Activated naive CD4-positive, alpha-beta T cell treated with anti-CD3 and anti-CD28 coated beads, Interleukin-2, amount 50 U/mL, for 24 hours (primary cell): ENCODE results near the gene PDE3A.

Source experiments
- H3K27ac Mint-ChIP-seq: one replicate; pipeline ENCODE4 v1.8.0; 2021; ENCODE audit warnings: mild to moderate bottlenecking, mixed read lengths
- H3K27me3 Mint-ChIP-seq: one replicate; pipeline ENCODE4 v1.8.0; 2021; ENCODE audit warnings: mixed read lengths
- H3K36me3 Mint-ChIP-seq: one replicate; pipeline ENCODE4 v1.8.0; 2021; ENCODE audit warnings: mixed read lengths
- H3K4me1 Mint-ChIP-seq: one replicate; pipeline ENCODE4 v1.8.0; 2021; ENCODE audit warnings: mixed read lengths
- H3K4me3 Mint-ChIP-seq: one replicate; pipeline ENCODE4 v1.8.0; 2021; ENCODE audit warnings: mild to moderate bottlenecking, mixed read lengths
- H3K9me3 Mint-ChIP-seq: one replicate; pipeline ENCODE4 v1.8.0; 2021; ENCODE audit warnings: mixed read lengths

Gene PDE3A

GRCh38 chr12:20452496-20453010 lies 84.2 kb downstream of the PDE3A start:
- H3K4me3 Mint-ChIP-seq: no peak overlapping the region
- H3K27ac Mint-ChIP-seq: no peak overlapping the region
- H3K4me1 Mint-ChIP-seq: no peaks in the 10 kb centered on the region
- H3K36me3 Mint-ChIP-seq: no peaks in the 10 kb centered on the region
- H3K9me3 Mint-ChIP-seq: no peaks in the 10 kb centered on the region
- H3K27me3 Mint-ChIP-seq: no peaks in the 10 kb centered on the region

- H3K9me3 Mint-ChIP-seq: no peaks in the 10 kb centered on the region
- no peak overlapping the region for H3K27ac Mint-ChIP-seq
- no peaks in the 10 kb centered on the region for H3K27me3 Mint-ChIP-seq
- H3K36me3 Mint-ChIP-seq: no peaks in the 10 kb centered on the region
- H3K4me1 Mint-ChIP-seq: no peaks in the 10 kb centered on the region
- H3K4me3 Mint-ChIP-seq: no peak overlapping the region
Observed at GRCh38 chr12:20453756-20454310, 85.5 kb downstream of the PDE3A start.

DNA sequence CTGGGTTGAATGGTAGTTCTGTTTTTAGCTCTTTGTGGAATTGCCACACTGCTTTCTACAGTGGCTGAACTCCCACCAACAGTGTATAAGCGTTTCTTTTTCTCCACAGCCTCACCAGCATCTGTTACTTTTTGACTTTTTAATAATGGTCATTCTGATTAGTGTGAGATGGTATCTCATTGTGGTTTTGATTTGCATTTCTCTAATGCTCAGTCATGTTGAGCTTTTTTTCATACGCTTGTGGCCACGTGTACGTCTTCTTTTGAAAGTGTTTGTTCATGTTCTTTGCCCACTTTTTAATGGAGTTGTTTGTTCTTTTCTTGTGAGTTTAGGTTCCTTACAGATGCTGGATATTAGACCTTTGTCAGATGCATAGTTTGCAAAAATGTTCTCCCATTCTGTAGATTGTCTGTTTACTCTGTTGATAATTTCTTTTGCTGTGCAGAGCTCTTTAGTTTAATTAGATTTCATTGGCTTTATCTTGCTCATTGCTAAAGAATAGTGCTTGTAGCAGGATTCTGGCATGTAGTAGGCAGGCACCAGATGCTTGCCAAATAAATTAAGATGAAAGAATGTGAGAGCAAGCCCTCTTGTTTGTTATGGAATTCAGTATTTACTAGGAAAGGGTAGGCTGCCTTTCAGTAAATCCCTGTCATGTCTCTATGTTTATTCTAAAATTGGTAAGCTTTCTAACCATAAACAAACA lies 86.8 kb downstream of the PDE3A start:
- no peak overlapping the region for H3K4me3 Mint-ChIP-seq
- H3K36me3 Mint-ChIP-seq: no peaks in the 10 kb centered on the region
- no peaks in the 10 kb centered on the region for H3K9me3 Mint-ChIP-seq
- H3K27ac Mint-ChIP-seq: no peak overlapping the region
- no peaks in the 10 kb centered on the region for H3K4me1 Mint-ChIP-seq
- no peaks in the 10 kb centered on the region for H3K27me3 Mint-ChIP-seq

DNA sequence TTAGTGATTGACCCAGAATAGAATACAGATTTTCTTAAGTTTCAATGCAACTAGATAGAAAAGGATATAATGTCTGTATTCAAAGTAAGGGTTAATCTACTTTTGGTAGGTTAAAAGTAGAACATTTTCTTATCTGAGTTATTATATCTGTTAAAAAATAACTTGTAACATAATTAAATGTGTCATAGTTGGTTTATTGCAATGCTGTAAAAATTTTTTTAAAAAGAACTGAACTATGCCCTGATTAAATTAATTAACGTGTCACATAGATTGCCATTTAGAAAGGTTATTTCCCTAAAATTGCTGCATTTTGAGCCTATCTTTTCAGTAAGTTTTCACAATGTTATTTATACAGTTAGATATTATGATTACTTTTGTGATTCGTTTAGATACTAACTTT lies 89.2 kb downstream of the PDE3A start:
- no peaks in the 10 kb centered on the region for H3K27me3 Mint-ChIP-seq
- H3K4me3 Mint-ChIP-seq: no peak overlapping the region
- no peaks in the 10 kb centered on the region for H3K9me3 Mint-ChIP-seq

DNA sequence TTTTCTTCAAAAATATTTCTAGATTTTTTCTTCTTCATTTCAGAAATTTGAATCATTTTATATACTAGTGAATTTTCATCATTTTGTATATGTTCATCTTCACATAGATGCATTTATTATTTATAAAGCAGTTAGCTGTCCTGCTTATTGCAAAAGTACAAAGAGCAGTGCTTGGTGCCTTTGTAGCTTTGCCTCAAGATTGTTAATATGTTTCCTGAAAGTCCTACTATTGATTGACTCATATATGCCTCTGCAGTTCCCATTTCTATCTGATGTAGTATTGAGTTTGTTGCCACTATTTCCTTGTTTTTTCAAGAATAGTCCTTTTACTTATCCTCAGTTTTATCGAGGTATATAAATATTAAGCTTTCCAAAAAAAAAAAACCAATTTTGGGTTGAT lies 89.7 kb downstream of the PDE3A start:
- Mint-ChIP-seq H3K4me3 (no peak overlapping the region), H3K36me3 (no peaks in the 10 kb centered on the region), H3K4me1 (no peaks in the 10 kb centered on the region), H3K27me3 (no peaks in the 10 kb centered on the region), H3K9me3 (no peaks in the 10 kb centered on the region), H3K27ac (no peak overlapping the region)

More for the DNA sequence above, 89.2 kb downstream of the PDE3A start:
- no peaks in the 10 kb centered on the region for H3K36me3 Mint-ChIP-seq
- no peaks in the 10 kb centered on the region for H3K4me1 Mint-ChIP-seq
- no peak overlapping the region for H3K27ac Mint-ChIP-seq

DNA sequence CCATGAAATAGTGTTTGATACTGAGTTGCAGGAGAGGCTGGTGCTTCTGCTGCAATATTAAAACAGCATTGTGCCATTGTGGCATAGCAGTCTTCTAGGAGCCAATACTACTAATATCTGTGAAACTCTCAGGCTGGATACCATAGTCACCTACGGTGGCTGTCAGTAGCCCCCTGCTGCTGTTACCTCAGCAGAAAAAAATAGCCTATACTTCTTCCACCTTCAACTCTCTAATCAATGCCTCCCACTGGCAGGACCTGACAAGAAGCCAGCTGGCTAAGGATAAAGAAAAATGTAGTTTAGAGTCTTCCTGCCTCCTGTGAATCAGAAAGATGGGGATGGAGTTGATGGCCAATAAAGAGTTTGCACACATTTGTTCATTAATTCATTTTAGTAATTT lies 91.6 kb downstream of the PDE3A start:
- H3K4me3 Mint-ChIP-seq: no peak overlapping the region
- no peak overlapping the region for H3K27ac Mint-ChIP-seq

DNA sequence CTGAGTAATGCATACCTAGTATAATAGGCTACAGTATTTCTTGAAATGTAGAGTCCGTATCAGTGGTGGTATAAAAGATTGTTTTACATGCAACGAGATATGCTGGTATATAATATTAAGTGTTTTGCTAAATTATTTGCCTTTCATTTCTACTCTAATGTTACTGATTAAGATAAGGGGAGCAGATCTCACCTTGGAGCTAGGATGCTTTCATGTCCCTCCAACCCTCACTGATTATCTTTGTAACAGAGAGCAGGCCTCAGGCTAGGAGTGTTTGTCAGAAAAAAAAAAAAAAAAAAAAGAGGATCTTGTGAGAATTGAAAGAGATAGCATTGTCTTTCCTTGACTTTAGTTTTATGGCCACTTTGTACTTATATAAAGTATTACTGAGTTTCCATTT lies 92.6 kb downstream of the PDE3A start:
- no peak overlapping the region for H3K4me3 Mint-ChIP-seq
- H3K4me1 Mint-ChIP-seq: no peaks in the 10 kb centered on the region
- H3K27ac Mint-ChIP-seq: no peak overlapping the region
- H3K9me3 Mint-ChIP-seq: no peaks in the 10 kb centered on the region
- no peaks in the 10 kb centered on the region for H3K36me3 Mint-ChIP-seq
- no peaks in the 10 kb centered on the region for H3K27me3 Mint-ChIP-seq

More for the DNA sequence above, 91.6 kb downstream of the PDE3A start:
- Mint-ChIP-seq H3K36me3 (no peaks in the 10 kb centered on the region), H3K9me3 (no peaks in the 10 kb centered on the region), H3K27me3 (no peaks in the 10 kb centered on the region), H3K4me1 (no peaks in the 10 kb centered on the region)

DNA sequence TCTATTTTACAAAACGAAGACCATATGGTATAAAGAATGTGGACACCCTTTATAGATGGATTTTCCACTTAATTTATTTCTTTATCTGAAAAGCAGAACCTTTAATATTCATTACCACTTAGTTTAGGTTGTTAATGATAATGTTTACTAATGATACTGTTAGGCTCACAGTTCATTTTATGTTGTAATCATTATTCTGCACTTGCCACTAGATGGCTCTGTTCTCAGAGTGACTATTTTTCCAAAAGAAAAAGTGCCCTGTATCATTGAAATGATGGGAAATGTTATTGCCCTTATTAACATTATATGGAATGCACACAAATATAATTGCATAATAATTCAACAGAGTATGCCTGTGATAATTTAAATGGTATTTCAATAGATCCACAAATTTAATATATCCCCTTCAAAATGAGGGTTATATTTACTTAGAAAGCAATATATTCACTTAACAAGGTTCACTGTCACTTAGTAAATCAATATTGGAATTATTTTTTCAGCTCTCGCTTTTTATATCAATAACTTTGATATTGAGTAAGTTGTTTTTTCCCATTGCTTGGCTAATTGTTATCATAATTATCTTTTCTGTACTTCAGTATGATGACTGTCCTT lies 95.7 kb downstream of the PDE3A start:
- Mint-ChIP-seq H3K4me3 (no peak overlapping the region), H3K9me3 (no peaks in the 10 kb centered on the region), H3K36me3 (no peaks in the 10 kb centered on the region), H3K27me3 (no peaks in the 10 kb centered on the region), H3K4me1 (no peaks in the 10 kb centered on the region), H3K27ac (no peak overlapping the region)

- Mint-ChIP-seq H3K27ac (no peak overlapping the region), H3K4me1 (no peaks in the 10 kb centered on the region), H3K9me3 (no peaks in the 10 kb centered on the region), H3K27me3 (no peaks in the 10 kb centered on the region), H3K4me3 (no peak overlapping the region), H3K36me3 (no peaks in the 10 kb centered on the region)
Observed at GRCh38 chr12:20469300-20469699, 101.0 kb downstream of the PDE3A start.

DNA sequence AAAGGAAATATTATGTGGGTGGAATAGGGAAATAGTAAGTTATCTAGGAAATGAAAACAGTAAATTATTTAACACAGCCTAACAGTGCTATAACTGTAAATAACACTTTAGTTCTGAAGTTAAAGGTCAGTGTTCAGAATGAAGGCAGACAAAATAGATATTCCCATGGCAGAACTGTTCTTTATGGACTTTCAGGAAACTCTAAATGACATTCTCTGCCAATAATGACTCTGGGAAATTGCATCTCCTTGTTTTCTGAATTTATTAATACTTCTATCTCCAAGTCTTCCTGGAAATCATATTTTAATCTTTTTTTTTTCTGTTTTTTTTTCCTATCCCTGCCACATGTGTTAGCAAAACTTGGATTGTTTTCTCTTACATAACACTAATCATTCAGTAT lies 101.4 kb downstream of the PDE3A start:
- Mint-ChIP-seq H3K27ac (no peak overlapping the region), H3K27me3 (no peaks in the 10 kb centered on the region), H3K4me3 (no peak overlapping the region), H3K36me3 (no peaks in the 10 kb centered on the region), H3K9me3 (no peaks in the 10 kb centered on the region), H3K4me1 (no peaks in the 10 kb centered on the region)

- Mint-ChIP-seq H3K4me3 (no peak overlapping the region), H3K27me3 (no peaks in the 10 kb centered on the region), H3K36me3 (no peaks in the 10 kb centered on the region), H3K4me1 (no peaks in the 10 kb centered on the region), H3K27ac (no peak overlapping the region), H3K9me3 (no peaks in the 10 kb centered on the region)
Observed at GRCh38 chr12:20472102-20472782, 103.9 kb downstream of the PDE3A start.

- no peak overlapping the region for H3K4me3 Mint-ChIP-seq
- no peaks in the 10 kb centered on the region for H3K4me1 Mint-ChIP-seq
- no peaks in the 10 kb centered on the region for H3K27me3 Mint-ChIP-seq
- no peak overlapping the region for H3K27ac Mint-ChIP-seq
- H3K36me3 Mint-ChIP-seq: no peaks in the 10 kb centered on the region
- H3K9me3 Mint-ChIP-seq: no peaks in the 10 kb centered on the region
Observed at GRCh38 chr12:20473133-20473532, 104.8 kb downstream of the PDE3A start.

DNA sequence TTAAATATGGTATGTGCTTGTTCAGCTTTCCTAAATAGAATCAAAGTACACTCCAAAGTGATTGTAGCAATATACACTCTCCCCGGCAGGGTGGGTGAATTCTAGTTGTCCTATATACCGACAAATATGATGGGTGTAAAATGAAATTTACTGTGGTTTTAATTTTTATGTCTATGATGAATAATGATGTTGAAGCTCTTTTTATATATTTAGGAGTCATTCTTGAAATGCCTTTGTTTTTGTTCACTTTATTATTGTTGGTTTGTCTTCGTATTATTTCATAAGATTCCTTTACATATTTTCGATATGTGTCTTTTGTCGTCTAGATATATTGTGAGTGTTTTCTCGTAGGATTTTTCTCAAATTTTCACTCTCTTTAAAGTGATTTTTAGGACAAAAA lies 105.7 kb downstream of the PDE3A start:
- no peak overlapping the region for H3K27ac Mint-ChIP-seq
- no peaks in the 10 kb centered on the region for H3K36me3 Mint-ChIP-seq
- H3K4me3 Mint-ChIP-seq: no peak overlapping the region
- H3K9me3 Mint-ChIP-seq: no peaks in the 10 kb centered on the region
- H3K4me1 Mint-ChIP-seq: no peaks in the 10 kb centered on the region
- H3K27me3 Mint-ChIP-seq: no peaks in the 10 kb centered on the region

GRCh38 chr12:20474443-20474842 lies 106.1 kb downstream of the PDE3A start:
- Mint-ChIP-seq H3K36me3 (no peaks in the 10 kb centered on the region), H3K4me1 (no peaks in the 10 kb centered on the region), H3K4me3 (no peak overlapping the region), H3K9me3 (no peaks in the 10 kb centered on the region), H3K27me3 (no peaks in the 10 kb centered on the region), H3K27ac (no peak overlapping the region)

- Mint-ChIP-seq H3K27me3 (no peaks in the 10 kb centered on the region), H3K36me3 (no peaks in the 10 kb centered on the region), H3K4me1 (no peaks in the 10 kb centered on the region), H3K4me3 (no peak overlapping the region), H3K27ac (no peak overlapping the region), H3K9me3 (no peaks in the 10 kb centered on the region)
Observed at GRCh38 chr12:20475542-20475941, 107.2 kb downstream of the PDE3A start.

DNA sequence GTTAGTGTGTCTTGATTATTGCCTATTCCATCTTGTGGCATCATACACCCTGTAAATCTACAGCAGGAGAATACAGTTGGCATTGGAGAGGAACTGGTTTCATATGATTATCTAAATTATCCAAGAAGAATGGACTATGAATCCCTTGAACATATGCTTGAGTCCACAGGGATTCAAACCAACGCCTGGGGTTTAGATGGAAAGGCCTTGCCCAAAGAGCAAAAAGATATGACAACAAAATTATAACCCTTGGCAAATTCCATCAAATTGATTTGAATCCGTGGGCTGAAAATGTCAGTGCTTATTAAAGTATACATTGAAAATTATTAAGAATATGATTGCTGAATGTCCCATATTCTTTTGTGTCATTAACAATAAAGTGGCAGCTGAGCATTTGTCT lies 108.2 kb downstream of the PDE3A start:
- Mint-ChIP-seq H3K4me3 (no peak overlapping the region), H3K27me3 (no peaks in the 10 kb centered on the region), H3K4me1 (no peaks in the 10 kb centered on the region), H3K9me3 (no peaks in the 10 kb centered on the region), H3K27ac (no peak overlapping the region), H3K36me3 (no peaks in the 10 kb centered on the region)
